MCF 10A (cell line): ENCODE measurements around the gene LOXL4. TPM values are rescaled to one million over a fixed set of nuclear protein-coding genes. Genes with fewer than 3 reads are reported as not detected.
A peak's percentile ranks its signal among the peaks of the same experiment; 100 is the strongest.

Experiments used
- BruUV-seq: library from RNA; stranded (reverse); fragments of 400-500 nt; replicated peaks from 2 replicates; lab custom pipeline; 2021; lab: Mats Ljungman, UMichigan
- CTCF ChIA-PET: fragments of 300-600 bp; sonication (Branson Sonifier 250); formaldehyde crosslinking; extraction: SDS; loops from one replicate; lab custom pipeline; 2021; ENCODE audit warnings: antibody characterized with exemption, inconsistent platforms; lab: Yijun Ruan, JAX
- POLR2A ChIA-PET: fragments of 300-600, 350-650 bp; sonication (Branson Sonifier 250); formaldehyde crosslinking; extraction: SDS; loops from one replicate; lab custom pipeline; 2020; ENCODE audit warnings: antibody characterized with exemption, inconsistent platforms; lab: Yijun Ruan, JAX
- DNase-seq: peaks from one replicate; pipeline ENCODE4 v3.0.0-alpha.2; 2018; ENCODE audit not compliant: unreplicated experiment
- H3K27ac Mint-ChIP-seq: one replicate; pipeline ENCODE4 v1.8.0; 2022; ENCODE audit warnings: mild to moderate bottlenecking, low read depth, mixed read lengths; ENCODE audit not compliant: unreplicated experiment
- H3K27me3 Mint-ChIP-seq: one replicate; pipeline ENCODE4 v1.8.0; 2022; ENCODE audit warnings: mixed read lengths; ENCODE audit not compliant: insufficient read depth, unreplicated experiment
- H3K36me3 Mint-ChIP-seq: one replicate; pipeline ENCODE4 v1.8.0; 2022; ENCODE audit warnings: mild to moderate bottlenecking, moderate library complexity, mixed read lengths; ENCODE audit not compliant: insufficient read depth, unreplicated experiment
- H3K4me1 Mint-ChIP-seq: one replicate; pipeline ENCODE4 v1.8.0; 2022; ENCODE audit warnings: mixed read lengths; ENCODE audit not compliant: insufficient read depth, unreplicated experiment
- H3K4me3 Mint-ChIP-seq: one replicate; pipeline ENCODE4 v1.8.0; 2022; ENCODE audit warnings: mild to moderate bottlenecking, moderate library complexity, mixed read lengths; ENCODE audit not compliant: unreplicated experiment
- H3K9me3 Mint-ChIP-seq: one replicate; pipeline ENCODE4 v1.8.0; 2022; ENCODE audit warnings: mixed read lengths; ENCODE audit not compliant: unreplicated experiment
- intact Hi-C: fragments of 100-400 bp; cut with micrococcal nuclease; formaldehyde crosslinking; loops from 2 replicates; pipeline ENCODE4 v1.14.1; 2022
- total RNA-seq: library from RNA; stranded (reverse); gene quantifications from 2 replicates; pipeline ENCODE4 v1.2.3, GENCODE V29; 2022
- TF ChIP-seq, protein P1 (sequence below): fragments of 200-600 bp; IDR thresholded peaks from one replicate; pipeline ENCODE4 v1.8.0; 2022; ENCODE audit warnings: antibody characterized with exemption, mild to moderate bottlenecking; ENCODE audit not compliant: unreplicated experiment

The LOXL4 gene
- total RNA-seq, 1 experiment from 2014 or later: not detected

- intact Hi-C loops: no loop called here
Observed at GRCh38 chr10:98252464-98252863, 15.5 kb downstream of the LOXL4 start.

DNA sequence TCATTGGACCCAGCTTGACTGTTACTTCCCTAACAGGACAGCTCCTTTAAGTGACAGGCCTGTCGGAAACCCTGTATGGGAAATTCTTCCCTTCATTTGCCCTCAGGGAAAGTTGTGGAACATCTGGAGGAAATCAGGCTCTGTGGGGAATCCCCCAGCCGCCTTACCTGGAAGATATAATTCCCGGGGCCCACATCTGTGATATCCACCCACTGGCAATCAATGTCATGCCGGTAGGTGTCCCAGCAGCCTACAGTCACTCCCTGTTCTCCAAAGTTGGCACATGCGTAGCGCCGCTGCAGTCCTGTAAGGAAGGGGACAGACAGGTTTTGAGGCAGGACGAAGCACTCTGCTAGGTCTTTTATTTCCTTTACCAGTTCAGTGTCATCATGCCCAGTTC, 16.6 kb downstream of the LOXL4 start:
- Mint-ChIP-seq H3K27ac (no peak overlapping the region), H3K4me1 (no peaks in the 10 kb centered on the region), H3K36me3 (peaks cover 26% of the 10 kb centered on the region), H3K27me3 (no peaks in the 10 kb centered on the region), H3K9me3 (no peaks in the 10 kb centered on the region), H3K4me3 (no peak overlapping the region)
- DNase-seq: no peak
- POLR2A ChIA-PET: no interaction called here
- BruUV-seq: no TSS peak
- intact Hi-C loops: no loop called here
- CTCF ChIA-PET: interaction anchor here (0.5 to 2.3 kb wide), 5 partner anchors 11 to 1028 kb away, joined by 3 to 8 read pairs (median 3); no protein-coding TSS in a partner anchor
- TF ChIP-seq, protein P1, sequence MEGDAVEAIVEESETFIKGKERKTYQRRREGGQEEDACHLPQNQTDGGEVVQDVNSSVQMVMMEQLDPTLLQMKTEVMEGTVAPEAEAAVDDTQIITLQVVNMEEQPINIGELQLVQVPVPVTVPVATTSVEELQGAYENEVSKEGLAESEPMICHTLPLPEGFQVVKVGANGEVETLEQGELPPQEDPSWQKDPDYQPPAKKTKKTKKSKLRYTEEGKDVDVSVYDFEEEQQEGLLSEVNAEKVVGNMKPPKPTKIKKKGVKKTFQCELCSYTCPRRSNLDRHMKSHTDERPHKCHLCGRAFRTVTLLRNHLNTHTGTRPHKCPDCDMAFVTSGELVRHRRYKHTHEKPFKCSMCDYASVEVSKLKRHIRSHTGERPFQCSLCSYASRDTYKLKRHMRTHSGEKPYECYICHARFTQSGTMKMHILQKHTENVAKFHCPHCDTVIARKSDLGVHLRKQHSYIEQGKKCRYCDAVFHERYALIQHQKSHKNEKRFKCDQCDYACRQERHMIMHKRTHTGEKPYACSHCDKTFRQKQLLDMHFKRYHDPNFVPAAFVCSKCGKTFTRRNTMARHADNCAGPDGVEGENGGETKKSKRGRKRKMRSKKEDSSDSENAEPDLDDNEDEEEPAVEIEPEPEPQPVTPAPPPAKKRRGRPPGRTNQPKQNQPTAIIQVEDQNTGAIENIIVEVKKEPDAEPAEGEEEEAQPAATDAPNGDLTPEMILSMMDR: no peak

More at GRCh38 chr10:98252464-98252863, 15.5 kb downstream of the LOXL4 start:
- Mint-ChIP-seq H3K27me3 (no peaks in the 10 kb centered on the region), H3K4me1 (no peaks in the 10 kb centered on the region), H3K9me3 (no peaks in the 10 kb centered on the region), H3K27ac (peak overlapping the region; percentile 24), H3K36me3 (peaks cover 17% of the 10 kb centered on the region), H3K4me3 (no peak overlapping the region)
- no TSS peak for BruUV-seq
- CTCF ChIA-PET: interaction anchor here (0.6 to 2.5 kb wide), 3 partner anchors 10 to 71 kb away, joined by 3 to 14 read pairs (median 8); no protein-coding TSS in a partner anchor
- no peak for DNase-seq
- POLR2A ChIA-PET: no interaction called here
- TF ChIP-seq, protein P1: no peak

DNA sequence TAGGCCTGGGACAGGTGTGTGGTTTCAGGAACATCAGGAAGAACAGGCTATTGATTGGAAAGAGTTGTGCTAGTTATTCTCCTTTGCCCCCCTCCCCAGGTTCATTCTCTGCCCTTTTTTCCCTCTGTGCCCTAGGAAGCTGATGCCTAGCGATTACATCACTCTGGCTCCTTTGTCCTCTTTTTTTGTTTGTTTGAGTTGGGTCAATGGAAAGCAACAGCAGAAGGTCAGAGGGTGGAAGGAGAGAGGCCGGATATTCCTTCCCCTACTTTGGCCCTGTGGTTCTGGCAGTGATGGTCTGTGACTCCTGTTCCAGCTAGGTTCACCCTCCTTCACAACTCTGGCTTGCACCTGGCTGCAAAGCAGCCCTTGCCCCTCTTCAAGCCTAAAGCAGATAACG, 18.9 kb downstream of the LOXL4 start:
- H3K36me3 Mint-ChIP-seq: peaks cover 31% of the 10 kb centered on the region
- no peaks in the 10 kb centered on the region for H3K9me3 Mint-ChIP-seq
- intact Hi-C loops: no loop called here
- ChIA-PET CTCF (interaction anchor here (8.7 kb wide), 1 partner anchor 61 kb away, joined by 52 read pairs; no protein-coding TSS in a partner anchor), POLR2A (no interaction called here)
- TF ChIP-seq, protein P1: no peak
- H3K27ac Mint-ChIP-seq: no peak overlapping the region
- no peaks in the 10 kb centered on the region for H3K4me1 Mint-ChIP-seq
- no peaks in the 10 kb centered on the region for H3K27me3 Mint-ChIP-seq
- no peak for DNase-seq
- BruUV-seq: no TSS peak
- H3K4me3 Mint-ChIP-seq: no peak overlapping the region

- Mint-ChIP-seq H3K9me3 (no peaks in the 10 kb centered on the region), H3K36me3 (peaks cover 36% of the 10 kb centered on the region), H3K27ac (no peak overlapping the region), H3K27me3 (no peaks in the 10 kb centered on the region), H3K4me3 (no peak overlapping the region), H3K4me1 (no peaks in the 10 kb centered on the region)
- intact Hi-C loops: no loop called here
- TF ChIP-seq, protein P1: no peak
- CTCF ChIA-PET: interaction anchor here (0.7 to 8.7 kb wide), 2 partner anchors 62 to 372 kb away, joined by 3 to 52 read pairs; no protein-coding TSS in a partner anchor
- POLR2A ChIA-PET: no interaction called here
- no peak for DNase-seq
- no TSS peak for BruUV-seq
Observed at GRCh38 chr10:98248018-98248417, 20.0 kb downstream of the LOXL4 start.
